ENCODE results near the gene ELAPOR2. TPM values are rescaled to one million over a fixed set of nuclear protein-coding genes. Genes with fewer than 3 reads are reported as not detected.

ELAPOR2 gene
- total and polyA plus RNA-seq, 2 of the 4 experiments (the other 2 are of a cell fraction), result 0.62 to 1.3 TPM

GRCh38 chr7:87013136-87013839, 46.2 kb downstream of the ELAPOR2 start:
- H2AFZ ChIP-seq (replicated peaks; ENCODE audit: low read length, poor library complexity), result no peak overlapping the region
- H2BK15ac ChIP-seq (ENCODE audit: low read depth, low read length), result no peak overlapping the region
- POLR2A ChIA-PET (ENCODE audit: unreplicated experiment), result no interaction called here
- no peak overlapping the region for H2BK5ac ChIP-seq (ENCODE audit: low read depth, low read length, poor library complexity, severe bottlenecking)
- H3K27me3 ChIP-seq (ENCODE audit: control insufficient read depth, insufficient read depth, low read length), result no peaks in the 10 kb centered on the region
- H2BK20ac ChIP-seq (ENCODE audit: low read depth, low read length), result no peak overlapping the region
- no peak overlapping the region for H2BK120ac ChIP-seq (ENCODE audit: low read depth, low read length)
- no peaks in the 10 kb centered on the region for H3K9me3 ChIP-seq (ENCODE audit: control insufficient read depth, insufficient read depth, low read length)
- BruUV-seq (replicated peaks), result no TSS peak
- no peak overlapping the region for H3K56ac ChIP-seq (ENCODE audit: extremely low read depth, insufficient read depth, low read length)
- dilution Hi-C loops (cut with HindIII; ENCODE audit: low sequenced_read_pairs, unreplicated experiment), result no loop called here
- H3K4me3 ChIP-seq (ENCODE audit: insufficient read depth, low read depth, low read length), result no peak overlapping the region
- H4K91ac ChIP-seq (ENCODE audit: insufficient read depth, low read depth, low read length), result no peak overlapping the region
- DNase-seq (no peak), ATAC-seq (ENCODE audit: low read depth) (no peak)
- H3K4me2 ChIP-seq (ENCODE audit: low read depth, low read length), result no peak overlapping the region
- no peaks in the 10 kb centered on the region for H3K36me3 ChIP-seq (ENCODE audit: control insufficient read depth, insufficient read depth, low read length)
- no peaks in the 10 kb centered on the region for H4K20me1 ChIP-seq (ENCODE audit: insufficient read depth, low read length)
- no peak overlapping the region for H2AK9ac ChIP-seq (replicated peaks; ENCODE audit: low read depth, low read length, poor library complexity)
- WGBS, 2 experiments (ENCODE audit: extremely low coverage in 2 of 2, insufficient read length in 1 of 2), result no CpG with 5 or more reads among the region's 3 CpGs
- intact Hi-C loops (cut with micrococcal nuclease), result no loop called here
- H3K23ac ChIP-seq (ENCODE audit: low read depth, low read length), result no peak overlapping the region
- H3K4ac ChIP-seq (ENCODE audit: low read depth, low read length), result no peak overlapping the region
- no peak overlapping the region for H3K18ac ChIP-seq (ENCODE audit: low read depth, low read length)
- H2AK5ac ChIP-seq (ENCODE audit: low read depth, low read length), result no peak overlapping the region
- no peaks in the 10 kb centered on the region for H3K9me1 ChIP-seq (ENCODE audit: insufficient read depth, low read length)
- no peak overlapping the region for H4K8ac ChIP-seq (ENCODE audit: low read depth in 2 of 2, low read length in 2 of 2)
- H3K27ac ChIP-seq (ENCODE audit: insufficient read depth, low read length), result no peak overlapping the region
- no peak overlapping the region for H4K5ac ChIP-seq (ENCODE audit: low read depth, low read length)
- no peak overlapping the region for H3K14ac ChIP-seq (replicated peaks; ENCODE audit: low read depth, low read length)
- no peaks in the 10 kb centered on the region for H3K79me1 ChIP-seq (ENCODE audit: low read depth in 1 of 2, low read length in 2 of 2)
- in situ Hi-C loops (cut with MboI; ENCODE audit: low sequenced_read_pairs), result no loop called here
- no peak overlapping the region for H3K9ac ChIP-seq (ENCODE audit: low read depth, low read length)
- CTCF ChIA-PET, result no interaction called here
- H3K4me1 ChIP-seq (ENCODE audit: control insufficient read depth, insufficient read depth, low read length), result no peaks in the 10 kb centered on the region
- TF ChIP-seq CEBPB (IDR thresholded peaks at IDR 0.05; ENCODE audit: low read depth, low read length) (no peak), MAFK (IDR thresholded peaks at IDR 0.05; ENCODE audit: low read depth, low read length) (peak; percentile 26; the same call in 1 of the 2 replicates), RCOR1 (IDR thresholded peaks at IDR 0.05; ENCODE audit: insufficient replicate concordance, low read length) (no peak), BHLHE40 (IDR thresholded peaks at IDR 0.05; ENCODE audit: low read depth, low read length) (no peak)

Other genes with a start within 250 kb of the ELAPOR2 start
- 59.0 and 69.7 TPM in 2 replicates for gene DMTF1, start 92.8 kb upstream of the ELAPOR2 start, total RNA-seq (2012; rRNA removed)
- 58.3 and 69.0 TPM in 2 replicates for gene DMTF1, start 92.8 kb upstream of the ELAPOR2 start, polyA plus RNA-seq (2012; rRNA removed)
- 28.7 and 40.0 TPM in 2 replicates for gene TMEM243, start 160.1 kb upstream of the ELAPOR2 start, total RNA-seq (2012; rRNA removed)
- 26.3 and 31.1 TPM in 2 replicates for gene TMEM243, start 160.1 kb upstream of the ELAPOR2 start, polyA plus RNA-seq (2012; rRNA removed)